ENCODE data around the gene RASGRP2.
A peak's percentile ranks its signal among the peaks of the same experiment; 100 is the strongest.

RASGRP2 gene

GRCh38 chr11:64694026-64694755 is 49.8 kb downstream of the RASGRP2 start:
- no peak for DNase-seq

GRCh38 chr11:64692764-64693331 is 51.1 kb downstream of the RASGRP2 start:
- DNase-seq = no peak

- DNase-seq = no peak
Observed at GRCh38 chr11:64691543-64691942, 52.4 kb downstream of the RASGRP2 start.

GRCh38 chr11:64690235-64690634 is 53.7 kb downstream of the RASGRP2 start:
- DNase-seq = no peak

DNA sequence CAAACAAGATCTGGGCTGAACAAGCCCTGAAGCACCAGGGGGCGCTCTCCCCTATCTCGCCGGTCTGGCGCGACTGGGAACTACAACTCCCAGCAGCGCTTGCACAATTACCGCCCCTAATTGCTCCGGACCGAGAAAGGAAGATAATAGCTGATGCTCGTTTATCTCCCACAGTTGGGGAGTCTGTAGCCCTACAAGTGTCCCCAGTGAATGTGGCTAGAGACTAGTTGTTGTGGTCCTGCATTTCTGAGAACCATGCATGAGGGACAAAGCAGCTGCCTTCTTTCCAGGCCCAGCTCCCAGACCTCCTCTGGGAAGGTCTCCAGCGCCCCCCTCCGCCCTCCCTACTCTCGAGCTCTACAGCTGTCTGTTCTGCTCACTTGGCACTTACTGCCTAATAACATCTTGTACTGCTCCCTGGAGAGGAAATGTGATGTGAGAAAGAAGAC is 55.4 kb downstream of the RASGRP2 start:
- peak; percentile 84 for DNase-seq

DNA sequence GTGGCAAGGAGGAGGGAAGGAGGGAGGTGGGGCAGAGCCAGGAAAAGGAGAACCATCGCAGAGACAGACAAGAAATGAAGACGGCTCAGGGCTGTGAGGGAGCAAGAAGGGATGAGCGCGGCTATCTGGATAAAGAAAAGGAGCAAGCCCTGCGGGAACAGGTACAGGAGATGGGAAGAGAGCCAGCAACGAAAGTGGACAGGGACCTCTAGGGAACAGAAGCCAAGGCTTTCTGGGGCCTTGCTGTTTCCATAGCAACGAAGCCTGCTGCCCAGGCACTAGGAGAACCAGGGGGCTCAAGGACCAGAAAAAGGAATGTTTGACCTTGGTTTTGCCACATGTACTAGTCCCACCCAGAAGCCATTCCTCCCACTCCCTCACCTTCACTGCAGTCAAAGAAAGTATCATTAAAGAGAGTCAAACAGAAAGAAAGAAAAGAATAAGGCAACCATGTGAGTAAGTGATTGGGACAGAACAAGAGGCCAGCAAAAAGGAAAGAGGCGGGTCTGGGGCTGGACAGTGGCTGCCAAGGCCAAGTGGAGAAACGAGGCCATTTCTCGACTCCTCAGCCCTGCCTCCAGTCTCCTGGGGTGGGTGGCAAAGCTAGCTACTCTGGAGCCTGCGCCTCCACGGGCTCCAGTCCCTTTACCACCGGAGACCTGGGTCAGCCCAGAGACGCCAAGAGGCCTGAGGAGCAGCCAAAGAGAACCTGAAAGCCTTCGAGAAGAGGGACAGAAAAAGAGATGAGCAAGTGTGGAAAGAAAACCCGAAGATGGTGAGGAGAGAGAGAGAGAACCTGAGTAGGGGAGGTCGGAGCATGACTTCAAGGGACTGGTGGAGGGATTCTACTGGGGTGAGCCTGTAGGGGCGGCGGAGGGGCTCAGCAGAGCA is 56.1 kb downstream of the RASGRP2 start:
- no peak for DNase-seq

DNA sequence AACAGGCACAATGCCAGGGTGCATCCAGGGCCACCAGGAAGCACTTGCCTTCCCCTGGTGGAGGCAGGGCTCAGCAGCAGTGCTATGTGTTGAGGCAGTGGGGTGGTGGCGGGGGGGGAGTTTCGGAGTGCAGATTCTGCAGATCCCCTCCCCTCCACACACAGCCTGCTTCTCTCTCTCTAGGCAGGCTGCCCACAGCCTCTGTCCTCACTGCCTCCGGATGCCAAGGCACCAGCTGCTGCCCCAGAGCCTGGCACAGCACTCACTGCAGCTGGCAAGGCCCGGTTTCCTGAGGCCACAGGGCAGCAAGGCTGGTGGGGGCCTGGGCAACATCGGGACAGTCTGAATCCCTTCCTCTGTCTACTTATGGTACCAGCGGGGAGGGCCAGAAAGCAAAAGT is 56.7 kb downstream of the RASGRP2 start:
- DNase-seq = no peak

- peak; percentile 30 for DNase-seq
Observed at GRCh38 chr11:64686466-64687170, 57.3 kb downstream of the RASGRP2 start.

DNA sequence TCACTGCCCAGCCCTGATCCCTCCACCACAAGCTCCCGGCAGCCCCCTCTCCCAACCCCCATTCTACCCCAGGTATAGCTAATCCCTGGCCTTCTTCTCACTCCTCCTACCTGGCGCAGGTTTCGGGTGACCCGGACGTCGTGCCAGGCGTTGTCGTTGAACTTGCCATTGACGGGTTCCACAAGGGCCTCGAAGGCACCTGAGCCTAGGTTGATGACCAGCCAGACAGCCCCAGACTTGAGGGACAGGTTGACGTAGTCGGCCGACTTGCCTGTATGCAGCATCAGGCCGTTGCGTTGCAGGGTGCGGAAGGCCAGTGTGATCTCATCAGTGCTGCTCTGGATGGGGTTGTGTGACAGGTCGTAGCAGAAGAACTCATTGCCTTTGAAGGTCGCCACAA is 58.4 kb downstream of the RASGRP2 start:
- DNase-seq = no peak

DNA sequence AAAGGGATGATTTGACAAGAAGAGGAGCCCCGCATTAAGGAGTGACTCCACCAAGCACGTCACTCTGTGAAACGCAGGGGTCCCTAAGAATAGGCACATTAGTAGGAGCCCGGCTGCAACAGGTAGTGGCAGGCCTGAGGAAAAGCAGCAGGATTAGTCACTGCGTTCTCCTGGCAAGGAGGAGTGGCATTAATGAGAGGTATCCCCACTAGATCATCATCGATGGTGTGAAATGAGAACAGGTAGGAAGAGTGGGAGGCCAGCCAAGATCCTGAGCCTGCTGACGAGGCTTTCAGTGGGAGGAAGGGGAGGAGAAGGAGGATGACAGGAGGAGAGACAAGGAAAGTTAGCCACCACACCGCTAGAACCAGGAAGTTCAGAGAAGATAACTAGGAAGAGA is 59.6 kb downstream of the RASGRP2 start:
- DNase-seq = no peak

DNA sequence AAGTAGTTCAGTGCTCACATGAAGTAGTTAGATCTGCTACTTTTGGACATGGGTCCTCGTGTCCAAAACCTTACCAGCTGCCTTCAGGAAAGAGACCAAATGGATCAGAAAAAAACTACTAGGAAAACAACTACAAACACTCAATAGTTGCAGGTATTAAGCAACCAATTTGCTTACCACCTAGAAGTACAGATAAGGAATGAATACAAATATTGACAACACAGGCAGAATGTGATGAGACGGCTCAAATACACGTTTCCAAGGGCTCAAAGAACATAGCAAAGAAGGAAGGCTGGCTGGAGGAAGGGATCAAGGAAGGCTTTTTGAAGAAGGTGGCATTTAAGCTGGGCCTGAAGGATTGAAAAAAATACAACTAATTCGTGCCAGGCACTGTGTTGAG is 62.8 kb downstream of the RASGRP2 start:
- DNase-seq = no peak

DNA sequence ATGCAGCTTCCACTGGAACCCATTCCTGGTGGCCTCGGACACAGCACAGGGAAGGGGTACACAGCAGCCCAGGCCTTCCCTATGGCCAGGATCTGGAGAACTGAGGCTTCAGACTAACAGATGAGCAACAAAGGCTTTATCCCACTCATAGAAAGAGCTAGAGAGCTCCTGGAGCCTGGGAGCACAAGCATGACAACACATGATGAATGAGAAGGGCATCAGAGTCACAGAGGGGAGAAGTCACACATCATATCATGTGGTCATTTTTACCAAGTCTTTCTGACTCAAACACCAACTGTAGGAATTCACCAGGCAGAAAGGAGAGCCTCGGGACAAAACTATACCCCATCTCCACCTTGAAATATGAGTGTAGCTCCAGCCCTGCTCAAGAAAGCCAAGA is 64.1 kb downstream of the RASGRP2 start:
- peak; percentile 56 for DNase-seq

- no peak for DNase-seq
Observed at GRCh38 chr11:64677441-64678023, 66.4 kb downstream of the RASGRP2 start.

Measured in inflammatory macrophage treated with lipopolysaccharide for 4 hours (primary cell).